HG02763 (cell line): ENCODE results near the gene LMAN1.

Experiments used
- ATAC-seq: cut with Tn5 transposase; IDR thresholded peaks from one replicate; pipeline ENCODE4 v1.9.1; 2021; ENCODE audit warnings: mild to moderate bottlenecking, moderate library complexity; ENCODE audit not compliant: unreplicated experiment

LMAN1 gene

GRCh38 chr18:59358712-59359575, at the start of gene LMAN1:
LMAN1 (minus strand) TSS chr18:59359265; CDS start chr18:59359244, 21 bp downstream.
- ATAC-seq, result peak; percentile 98

- peak; percentile 80 for ATAC-seq
These were observed 43.5 kb upstream of the LMAN1 start for GRCh38 chr18:59402432-59403090.

- no peak for ATAC-seq
These were observed 41.3 kb upstream of the LMAN1 start for GRCh38 chr18:59400407-59400806.

DNA sequence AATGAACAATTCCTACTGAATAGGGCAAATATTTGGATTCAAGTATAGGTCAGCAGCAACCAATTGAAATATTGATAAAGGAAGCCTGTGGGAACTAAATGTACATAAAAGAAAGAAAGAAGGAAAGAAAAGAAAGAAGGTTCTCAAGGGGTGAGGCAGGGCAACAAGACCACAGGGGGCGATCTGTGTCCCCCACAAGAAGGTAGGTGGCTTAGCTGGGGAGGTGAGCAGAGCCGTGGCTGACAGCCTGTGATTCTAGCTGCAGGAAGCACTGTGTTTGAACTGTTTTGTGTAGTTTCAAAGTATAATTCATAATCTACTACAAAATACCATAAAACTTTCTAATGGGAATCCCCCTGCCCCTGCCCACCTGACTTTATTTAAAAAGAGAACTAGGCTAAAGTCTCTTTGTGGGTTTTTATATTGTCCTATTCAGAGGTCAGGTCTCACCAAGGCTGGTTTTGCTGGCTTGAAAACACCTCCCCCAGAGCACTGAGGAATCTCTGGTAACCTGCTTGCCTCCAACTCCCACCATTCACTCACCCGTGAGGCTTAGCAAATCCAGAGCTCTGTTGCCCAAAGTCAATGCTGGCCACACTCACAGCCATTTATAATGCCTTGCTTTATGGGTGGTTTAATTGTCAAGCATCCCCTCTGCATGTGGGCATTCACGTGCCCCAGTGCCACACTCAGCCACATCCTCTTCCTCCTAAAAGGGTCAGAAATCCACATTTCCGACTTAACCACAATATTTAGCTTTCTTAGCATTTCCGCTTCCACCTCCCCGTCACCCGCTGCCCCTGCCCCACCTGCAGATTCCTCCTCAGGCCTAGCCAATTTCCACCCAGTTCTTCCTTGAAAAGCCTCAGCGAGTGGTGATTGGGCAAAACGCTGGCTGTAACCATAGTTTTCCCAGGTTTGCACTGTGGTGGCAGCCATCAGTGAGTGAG, 36.4 kb upstream of the LMAN1 start:
- no peak for ATAC-seq

- no peak for ATAC-seq
These were observed 34.3 kb upstream of the LMAN1 start for GRCh38 chr18:59393381-59393780.

DNA sequence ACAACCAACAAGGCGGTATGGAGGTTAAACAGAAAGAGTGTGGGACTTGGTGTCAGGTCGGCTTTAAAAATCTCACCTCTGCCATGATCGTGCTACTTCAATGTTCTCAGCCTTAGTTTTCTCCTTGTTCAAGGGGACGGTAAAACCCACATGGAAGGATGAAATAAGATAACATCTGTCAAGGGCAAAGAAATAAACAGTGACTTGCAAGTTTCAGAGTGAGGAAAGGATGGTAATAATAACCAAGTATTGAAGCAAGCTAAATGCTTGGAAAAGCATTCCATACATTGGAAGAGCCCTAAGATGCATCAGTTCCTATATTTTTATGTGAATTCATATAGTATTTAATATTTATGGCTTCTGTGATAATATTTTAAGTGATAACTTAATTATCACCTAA, 29.8 kb upstream of the LMAN1 start:
- ATAC-seq, result no peak

DNA sequence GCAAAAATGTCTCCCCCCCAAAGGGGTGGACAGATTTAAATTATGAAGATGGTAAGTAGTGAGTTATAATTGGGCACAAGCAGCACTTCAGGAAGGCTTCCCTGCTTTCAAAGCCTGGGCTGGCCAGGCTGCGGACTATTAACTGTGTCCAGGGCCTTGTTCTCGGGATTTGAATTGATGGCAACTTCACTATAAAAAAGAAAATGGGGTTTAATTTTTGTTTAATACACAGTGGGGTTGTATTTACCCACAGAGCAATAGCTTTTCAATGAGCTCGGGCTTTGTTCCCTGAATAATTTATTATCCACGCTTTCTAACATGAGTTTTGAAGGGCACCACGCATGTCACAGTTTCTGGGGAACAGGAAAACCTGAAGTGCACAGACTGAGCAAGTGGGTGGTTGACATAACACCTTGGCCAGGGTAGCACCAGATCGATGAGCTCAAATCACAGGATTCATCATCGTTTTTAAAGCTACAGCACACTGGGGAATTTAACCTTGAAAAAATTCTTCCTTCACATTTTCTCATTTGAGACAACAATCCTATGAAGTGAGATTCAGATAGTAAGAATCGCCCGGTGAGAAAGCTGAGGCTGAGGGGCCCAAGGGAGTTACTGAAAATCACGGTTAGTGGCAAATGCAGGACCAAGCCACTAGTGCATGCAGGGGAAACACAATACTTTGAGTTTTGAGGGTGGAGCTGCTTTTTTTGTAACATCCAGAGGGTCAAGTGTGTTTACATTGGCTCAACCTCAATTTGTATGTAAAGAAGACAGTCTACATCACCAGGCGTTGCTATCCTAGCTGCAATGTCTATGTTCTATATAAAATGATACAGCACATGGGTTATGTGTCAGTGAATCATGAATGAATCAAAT, 28.9 kb upstream of the LMAN1 start:
- ATAC-seq, result no peak

GRCh38 chr18:59386909-59387686, 28.0 kb upstream of the LMAN1 start:
- ATAC-seq, result no peak

GRCh38 chr18:59385191-59385590, 26.1 kb upstream of the LMAN1 start:
- no peak for ATAC-seq

- ATAC-seq, result no peak
These were observed 24.8 kb upstream of the LMAN1 start for GRCh38 chr18:59383851-59384250.

DNA sequence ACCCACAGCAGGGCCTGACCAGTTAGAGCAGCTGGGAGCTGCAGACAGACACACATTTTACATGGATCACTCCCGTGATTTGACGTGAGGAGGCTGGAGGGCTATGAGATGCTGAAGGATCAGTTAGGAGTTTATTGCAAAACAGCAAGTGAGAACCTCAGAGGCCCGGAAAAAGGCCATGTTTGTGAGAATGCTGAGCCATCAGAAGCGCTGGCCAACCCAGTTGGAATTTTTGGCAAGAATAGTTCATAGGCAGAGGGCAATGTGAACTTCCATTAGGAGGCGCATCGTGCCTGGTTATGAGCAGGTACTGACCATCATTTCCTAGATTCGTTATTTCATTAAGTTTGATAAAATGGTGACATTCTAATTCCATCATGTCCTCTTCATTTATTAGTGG, 23.3 kb upstream of the LMAN1 start:
- no peak for ATAC-seq

GRCh38 chr18:59381949-59382348, 22.9 kb upstream of the LMAN1 start:
- no peak for ATAC-seq

GRCh38 chr18:59380706-59381105, 21.6 kb upstream of the LMAN1 start:
- ATAC-seq, result no peak

DNA sequence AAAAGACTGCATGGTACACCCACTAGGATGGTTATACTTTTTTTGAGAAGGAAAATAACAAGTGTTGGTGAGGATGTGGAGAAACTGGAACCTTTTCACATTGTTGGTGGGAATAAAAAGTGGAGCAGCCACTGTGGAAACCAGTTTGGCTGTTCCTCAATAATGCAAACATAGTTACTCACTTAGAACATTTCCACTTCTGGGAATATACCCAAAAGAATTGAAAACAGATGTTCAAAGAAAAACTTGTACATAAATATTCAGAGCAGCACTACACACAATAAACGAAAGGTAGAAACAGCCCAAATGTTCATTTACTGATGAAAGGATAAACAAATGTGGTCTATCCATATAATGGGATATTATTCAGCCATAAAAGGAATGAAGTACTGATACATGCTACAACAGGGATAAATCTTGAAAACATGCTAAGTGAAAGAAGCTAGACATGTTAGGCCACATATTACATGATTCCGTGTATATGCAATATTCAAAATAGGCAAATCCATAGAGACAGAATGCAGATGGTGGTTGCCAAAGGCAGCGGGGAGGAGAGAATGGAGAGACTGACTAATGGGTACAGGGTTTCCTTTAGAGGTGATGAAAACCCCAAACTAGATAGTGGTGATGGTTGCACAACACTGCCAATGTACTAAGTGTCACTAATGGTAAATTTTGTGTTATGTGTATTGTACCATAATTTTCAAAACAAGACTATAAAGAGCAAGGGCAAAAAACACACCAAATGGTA, 20.9 kb upstream of the LMAN1 start:
- no peak for ATAC-seq

GRCh38 chr18:59377613-59378337, 18.7 kb upstream of the LMAN1 start:
- ATAC-seq, result no peak

DNA sequence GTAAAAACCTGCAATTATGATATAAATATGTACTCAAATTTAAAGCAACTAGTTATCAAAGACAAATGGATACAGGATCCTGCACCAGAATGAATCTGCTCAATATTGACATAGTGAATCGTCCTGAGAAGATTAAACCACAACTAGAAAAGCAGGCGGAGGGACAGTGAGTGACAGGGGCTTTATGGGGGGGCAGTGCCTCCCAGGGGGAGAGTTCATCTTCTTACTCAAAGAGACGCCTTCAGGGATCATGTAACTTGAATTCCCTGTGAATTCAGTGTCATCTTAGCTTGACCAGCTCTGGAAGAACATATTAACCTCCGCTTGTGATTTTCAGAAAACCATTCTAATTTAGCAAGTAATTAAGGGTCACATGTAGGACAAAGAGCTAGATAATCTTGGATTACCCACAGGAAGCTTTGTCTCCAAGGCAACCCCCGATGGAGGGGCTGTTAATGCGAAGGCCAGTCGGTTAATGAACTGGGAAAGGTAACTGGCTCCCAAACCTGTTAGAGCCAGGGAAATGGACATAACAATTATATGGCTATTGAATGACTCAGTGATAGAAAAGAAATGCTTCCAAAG, 17.4 kb upstream of the LMAN1 start:
- ATAC-seq, result no peak

DNA sequence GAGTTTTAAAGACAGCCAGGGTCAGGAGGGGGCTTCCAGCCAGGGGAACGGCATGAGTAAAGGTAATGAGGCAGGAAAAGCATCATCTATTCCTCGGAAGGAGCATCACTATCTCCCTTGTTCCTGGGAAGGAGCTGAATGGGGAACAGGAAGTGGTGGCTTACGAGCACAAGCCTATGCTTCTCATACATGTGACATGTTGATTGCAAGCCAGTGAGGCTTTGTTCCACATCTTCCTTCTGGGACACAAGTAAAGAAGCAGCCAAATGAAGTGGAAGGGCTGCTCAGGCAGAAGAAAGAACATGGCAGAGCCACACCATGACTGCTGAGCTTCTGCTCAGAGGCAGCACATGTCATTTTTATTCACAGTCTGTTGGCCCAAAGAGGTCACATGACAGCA, 15.1 kb upstream of the LMAN1 start:
- ATAC-seq, result no peak

- ATAC-seq, result no peak
These were observed 13.9 kb upstream of the LMAN1 start for GRCh38 chr18:59372975-59373374.
